GOT3 (cell line): ENCODE results near the gene TBX4.

ENCODE experiments used
- DNase-seq: peaks from one replicate; lab custom pipeline; 2025; ENCODE audit warnings: mixed read lengths; lab: John Stamatoyannopoulos, UW

TBX4 gene

DNA sequence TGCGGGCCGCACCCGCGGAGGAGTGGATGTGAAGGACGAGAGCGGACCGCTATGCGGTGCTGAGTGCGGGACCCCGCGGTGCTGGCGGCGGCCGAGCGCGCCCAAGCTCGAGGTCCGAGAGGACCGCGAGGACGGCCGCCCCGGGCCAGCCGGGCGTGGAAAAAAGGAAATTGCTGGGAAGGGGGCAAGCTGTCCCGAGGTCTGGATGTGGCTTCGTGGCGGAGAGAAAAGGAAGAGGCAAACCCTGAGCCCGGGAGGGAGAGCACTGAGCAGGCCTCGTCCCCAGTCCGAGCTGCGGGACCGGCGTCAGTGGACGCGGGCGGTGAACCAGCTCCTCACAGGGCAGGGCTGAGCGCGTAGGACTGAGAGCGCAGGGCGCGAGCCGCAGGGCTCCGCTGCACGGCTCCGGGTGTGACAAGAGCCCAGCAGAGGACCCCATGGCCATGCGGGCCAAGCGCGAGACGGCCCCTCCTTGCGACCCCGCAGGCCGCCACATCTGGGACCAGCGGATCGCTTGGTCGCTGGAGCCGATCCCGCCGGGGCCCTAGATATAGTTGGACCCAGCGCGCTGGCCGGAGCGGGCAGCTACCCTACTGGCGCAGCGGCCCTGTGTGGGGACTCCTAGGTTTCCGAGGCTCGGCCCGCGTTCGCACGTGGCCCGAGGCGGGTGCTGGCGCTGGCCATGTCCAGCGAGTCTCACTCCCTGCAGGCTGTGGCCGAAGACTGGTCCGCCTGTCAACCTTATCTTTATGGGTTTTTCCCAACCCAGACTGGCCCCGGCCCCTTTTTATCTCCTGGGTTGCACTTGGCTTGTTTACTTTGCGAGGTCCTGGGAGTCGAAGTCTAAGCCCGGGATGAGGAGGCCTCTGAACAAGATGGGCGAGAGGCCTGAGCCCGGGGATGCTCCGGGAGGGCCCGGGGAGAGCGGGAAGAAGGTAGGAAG, 2.4 kb downstream of the TBX4 start:
- DNase-seq: no peak

DNA sequence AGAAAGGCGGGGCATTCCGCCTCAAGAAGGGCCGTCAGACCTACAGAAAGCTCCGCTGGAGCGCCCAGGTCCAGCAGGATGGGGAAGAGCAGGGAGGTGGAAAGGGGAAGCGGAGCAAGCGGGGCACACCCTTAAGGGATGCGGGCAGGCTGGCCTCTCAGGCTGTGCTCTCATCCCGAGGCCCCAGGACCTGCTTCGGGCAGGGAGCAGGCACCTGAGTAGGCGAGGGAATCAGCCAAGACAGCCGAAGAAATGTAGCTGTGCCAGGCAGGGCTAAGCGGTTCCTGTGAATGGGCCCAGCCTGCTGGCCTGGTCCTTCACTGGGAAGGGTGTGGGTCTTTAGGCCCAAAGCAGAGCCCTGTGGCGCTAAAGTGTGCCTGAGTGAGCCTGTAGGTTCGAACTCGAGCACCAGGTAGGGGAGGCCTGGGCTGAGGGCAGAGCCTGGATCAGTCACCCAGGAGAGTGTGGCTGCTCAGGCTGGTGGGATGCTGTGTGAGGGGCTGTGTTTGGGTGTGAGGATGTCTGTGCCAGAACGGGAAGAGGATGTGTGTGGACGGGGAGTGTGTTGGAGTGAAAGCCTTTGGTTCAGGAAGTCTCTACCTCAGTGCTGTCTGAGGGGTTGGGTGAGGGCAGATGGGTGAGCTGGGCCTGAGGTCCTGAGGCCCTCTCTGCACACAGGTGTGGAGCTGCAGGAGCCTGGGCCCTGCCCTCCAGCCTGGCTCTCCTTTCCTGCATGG, 3.3 kb downstream of the TBX4 start:
- DNase-seq: no peak

DNA sequence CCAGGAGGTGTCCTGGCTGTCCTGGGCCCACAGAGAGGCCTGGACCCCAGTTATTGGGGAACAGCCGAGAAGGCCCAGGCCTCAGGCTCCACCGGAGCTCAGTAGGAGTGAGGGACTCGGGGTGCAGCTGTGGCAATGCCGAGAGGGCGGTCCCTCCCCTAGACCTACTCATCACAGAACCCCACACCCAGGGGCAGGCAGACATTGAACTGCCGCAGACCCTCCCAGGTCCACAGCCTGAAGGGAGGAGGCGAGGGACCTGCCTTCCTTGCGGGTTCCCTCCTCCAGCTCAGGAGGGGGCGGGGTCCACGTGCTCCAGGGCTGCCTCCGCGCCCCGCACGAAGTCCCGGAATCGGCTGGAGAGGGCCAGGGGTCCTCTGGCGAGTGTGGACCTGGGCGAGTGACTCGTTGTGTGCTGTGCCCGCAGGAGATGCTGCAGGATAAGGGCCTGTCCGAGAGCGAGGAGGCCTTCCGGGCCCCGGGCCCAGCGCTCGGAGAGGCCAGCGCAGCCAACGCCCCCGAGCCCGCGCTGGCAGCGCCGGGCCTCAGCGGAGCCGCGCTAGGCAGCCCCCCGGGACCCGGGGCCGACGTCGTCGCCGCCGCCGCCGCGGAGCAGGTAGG, 3.9 kb downstream of the TBX4 start:
- no peak for DNase-seq

DNA sequence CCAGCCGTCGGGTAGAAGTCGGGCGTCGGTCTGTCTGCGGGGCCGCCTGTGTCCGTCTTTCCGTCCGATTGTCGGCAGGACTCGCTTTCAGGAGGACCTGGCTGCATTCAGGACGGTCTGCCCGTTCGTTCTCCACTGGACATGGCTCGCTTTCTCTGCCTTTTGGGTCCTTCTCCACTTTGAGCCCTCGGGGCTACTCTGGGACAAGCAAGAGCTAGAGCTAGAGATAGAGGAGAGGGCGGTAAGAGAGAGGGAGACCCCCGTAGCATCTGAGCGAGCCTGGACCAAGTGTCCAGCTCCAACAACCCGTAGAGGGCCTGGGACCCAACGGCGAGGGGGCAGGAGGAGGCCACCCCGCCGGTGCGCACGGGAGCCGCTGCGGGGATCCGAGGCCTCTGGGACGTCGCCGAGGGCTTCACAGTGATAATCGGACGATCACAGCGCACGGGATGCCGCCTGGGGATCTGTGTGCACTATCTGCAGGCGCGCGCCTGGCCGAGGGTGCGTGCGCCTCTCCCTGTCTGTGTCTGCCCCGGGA, 4.5 kb downstream of the TBX4 start:
- DNase-seq: no peak

DNA sequence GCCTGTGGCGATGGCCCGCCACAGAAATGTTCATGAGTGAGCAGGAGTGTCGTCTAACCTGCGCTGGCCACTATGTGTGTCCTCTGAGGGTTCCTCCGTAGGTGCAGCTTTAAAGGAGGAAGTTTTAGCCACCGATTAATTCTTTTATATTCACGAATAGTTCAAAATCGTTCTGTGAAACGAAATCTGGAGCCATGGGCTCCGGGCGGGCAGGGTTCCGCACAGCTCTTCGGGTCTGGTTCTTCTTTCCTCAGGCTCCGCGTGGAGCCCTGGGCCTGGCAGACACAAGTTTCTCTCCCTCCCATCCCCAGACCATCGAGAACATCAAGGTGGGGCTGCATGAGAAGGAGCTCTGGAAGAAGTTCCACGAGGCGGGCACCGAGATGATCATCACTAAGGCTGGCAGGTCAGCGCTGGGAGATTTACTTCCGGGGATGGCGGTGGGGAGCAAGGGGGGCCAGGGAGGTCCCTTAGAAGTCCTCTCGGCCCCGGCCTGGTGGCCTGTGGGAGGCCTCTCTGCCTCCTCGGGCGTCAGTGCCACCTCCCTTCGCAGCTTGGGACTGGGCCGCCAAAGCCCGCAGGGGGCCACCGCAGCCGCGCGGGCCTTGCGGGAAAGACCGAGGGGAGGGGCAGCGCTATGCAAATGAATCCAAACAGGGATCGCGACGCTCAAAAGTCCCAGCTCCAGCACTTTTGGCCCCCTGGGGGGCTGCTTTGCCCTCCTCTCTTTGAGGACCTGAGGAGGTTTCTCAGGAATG, 5.2 kb downstream of the TBX4 start:
- DNase-seq: no peak

DNA sequence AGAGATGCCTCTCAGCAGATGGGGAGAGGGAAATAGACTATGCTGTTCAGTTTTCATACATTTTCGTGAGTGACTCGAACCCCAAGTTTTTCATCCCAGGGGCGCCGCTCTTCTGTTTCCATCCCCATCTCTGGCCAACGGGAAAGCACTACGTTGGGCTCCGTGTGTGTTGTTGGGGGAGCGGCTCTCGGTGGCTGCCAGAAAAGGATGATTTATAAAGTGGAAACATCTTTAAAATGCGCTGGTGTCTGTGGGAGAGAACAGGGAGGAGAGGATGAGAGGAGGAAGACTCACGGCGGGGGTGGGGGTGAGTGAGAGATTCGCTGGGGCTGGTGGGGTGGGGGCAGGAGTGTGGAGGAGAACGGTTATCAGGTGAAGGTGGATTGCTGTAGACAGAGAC, 5.8 kb downstream of the TBX4 start:
- DNase-seq: no peak

DNA sequence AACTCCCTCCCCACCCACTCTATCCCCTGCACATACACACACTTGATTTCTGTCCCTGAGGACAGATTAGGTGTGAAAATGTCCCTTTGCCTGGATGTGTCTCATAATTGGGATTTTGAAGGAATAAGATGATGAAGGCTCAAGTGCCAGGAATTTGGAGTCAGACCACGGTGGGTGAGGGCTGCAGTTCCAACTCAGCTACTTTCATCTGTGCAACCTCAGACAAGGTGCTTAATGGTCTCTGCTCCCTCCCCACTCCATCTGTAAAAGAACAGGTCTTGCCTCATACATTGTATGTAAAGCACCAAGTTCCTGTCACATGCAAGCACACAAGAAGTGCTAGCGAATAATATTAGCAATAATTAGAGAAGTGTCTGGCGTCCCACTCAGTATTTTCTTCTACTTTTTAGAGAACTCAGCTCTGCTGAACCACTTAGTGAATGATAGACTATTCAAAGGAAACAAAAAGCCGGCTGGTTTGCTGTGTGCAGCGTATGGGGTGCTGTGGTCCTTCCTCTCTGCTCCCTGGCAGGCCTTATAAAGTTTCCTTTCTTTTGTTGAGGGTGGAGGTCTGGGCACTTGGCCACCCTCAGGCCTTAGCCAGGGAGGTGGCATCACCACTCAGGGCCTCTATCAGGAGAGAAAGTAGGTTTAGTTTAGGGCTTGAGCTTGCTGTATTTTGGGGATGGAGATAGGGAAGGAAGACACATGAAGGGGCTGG, 6.4 kb downstream of the TBX4 start:
- no peak for DNase-seq

DNA sequence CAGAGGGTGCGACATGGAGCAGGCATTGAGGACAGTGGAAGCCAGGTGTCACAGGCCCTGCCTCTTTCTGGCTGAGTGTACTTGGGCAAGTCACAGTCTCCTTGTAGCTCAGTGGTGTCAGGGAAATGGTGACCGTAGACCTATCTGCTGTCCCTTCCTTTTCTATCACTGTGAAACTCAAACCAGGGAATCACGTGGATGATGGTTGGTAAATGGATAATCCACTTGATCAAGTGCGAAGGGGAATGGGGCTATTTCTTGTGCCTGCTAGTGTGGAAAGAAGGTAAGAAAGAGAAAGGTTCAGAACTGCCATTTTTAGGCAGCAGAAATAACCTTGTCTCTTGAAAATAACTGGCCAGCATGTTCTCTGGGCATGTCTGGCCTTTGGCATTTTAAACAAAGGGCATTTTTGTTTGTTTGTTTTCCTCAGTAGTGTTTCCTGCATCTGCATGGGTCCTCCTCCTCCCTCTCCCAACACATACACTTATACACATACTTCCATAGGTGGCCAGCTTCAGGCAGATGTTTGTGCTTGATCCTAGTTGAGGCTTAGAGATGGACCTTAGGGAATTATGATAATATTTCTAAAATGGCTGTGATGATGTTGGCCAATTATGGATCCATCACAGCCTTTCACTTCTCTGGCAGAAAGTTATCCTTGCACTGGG, 7.1 kb downstream of the TBX4 start:
- DNase-seq: no peak

DNA sequence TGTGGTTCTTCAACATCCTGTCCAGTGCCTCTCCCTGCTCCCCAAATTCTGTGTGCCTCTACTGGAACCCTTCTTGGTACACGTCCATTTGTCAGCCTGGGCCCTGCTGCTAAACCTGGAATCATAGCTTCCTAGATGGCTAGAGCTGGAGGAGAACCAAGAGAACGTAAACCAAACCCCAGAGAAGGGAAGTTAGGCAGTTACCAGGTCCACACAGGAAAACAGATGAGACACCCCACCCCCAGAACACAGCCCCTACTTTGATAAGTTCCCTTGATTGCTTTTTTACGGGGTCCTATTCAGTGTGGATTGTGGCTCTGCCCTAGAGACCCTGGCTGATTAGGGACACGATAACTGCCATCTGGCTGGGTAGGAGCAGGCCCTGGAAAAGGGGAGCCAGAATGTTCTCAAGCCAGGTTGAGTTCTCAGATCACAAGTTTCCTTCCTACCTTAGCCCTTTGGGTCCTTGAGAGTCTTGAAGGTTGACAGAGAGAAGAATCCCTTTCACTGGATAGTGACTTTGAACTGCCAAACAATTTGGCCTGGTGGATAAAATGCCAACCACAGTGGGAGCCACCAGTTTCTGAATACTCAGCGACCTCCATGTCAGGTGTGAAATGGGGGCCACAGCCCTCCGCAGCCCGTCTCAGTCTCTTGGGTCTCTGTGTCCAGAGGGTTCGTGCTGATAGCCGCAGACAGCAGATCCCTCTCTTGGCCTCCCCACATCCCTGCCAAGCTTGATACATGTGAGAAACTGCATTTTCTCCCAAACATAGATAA, 7.9 kb downstream of the TBX4 start:
- no peak for DNase-seq

DNA sequence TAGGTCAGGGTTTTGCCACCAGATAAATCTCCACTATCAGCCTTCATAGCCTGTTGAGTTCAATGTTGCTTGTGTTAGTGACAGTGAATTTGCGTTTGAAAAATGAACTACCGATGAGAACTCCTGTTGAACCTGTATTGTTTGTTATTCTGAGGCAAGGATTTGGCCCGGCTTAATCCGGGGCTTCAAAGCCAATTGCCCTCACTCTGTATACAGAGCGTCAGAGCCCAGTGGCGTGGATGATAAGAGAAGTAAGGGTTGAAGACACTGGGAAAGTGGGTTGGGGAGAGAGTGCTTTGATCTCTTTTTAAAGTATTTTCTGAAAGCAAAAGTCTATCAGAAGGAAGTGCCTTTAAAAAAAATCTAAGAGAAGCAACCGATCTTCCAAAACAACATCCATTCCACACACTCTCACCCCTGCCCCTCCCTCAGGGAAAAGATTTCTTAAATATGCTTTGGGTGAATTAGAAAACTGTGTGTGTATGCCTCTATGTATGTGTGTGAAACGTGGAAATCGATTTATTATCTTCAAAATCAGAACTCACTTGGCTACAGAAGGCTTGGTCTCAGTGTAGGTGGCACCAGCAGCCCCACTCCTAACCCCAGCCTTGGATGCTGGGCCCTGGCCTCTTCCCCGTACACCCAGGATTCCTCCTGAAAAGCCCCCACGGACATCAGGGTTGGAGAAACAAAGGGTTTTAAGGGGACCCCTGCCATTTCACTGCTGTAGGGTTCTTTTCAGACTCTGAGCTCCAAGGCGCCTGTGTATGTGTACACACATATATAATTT, 8.8 kb downstream of the TBX4 start:
- DNase-seq: no peak

DNA sequence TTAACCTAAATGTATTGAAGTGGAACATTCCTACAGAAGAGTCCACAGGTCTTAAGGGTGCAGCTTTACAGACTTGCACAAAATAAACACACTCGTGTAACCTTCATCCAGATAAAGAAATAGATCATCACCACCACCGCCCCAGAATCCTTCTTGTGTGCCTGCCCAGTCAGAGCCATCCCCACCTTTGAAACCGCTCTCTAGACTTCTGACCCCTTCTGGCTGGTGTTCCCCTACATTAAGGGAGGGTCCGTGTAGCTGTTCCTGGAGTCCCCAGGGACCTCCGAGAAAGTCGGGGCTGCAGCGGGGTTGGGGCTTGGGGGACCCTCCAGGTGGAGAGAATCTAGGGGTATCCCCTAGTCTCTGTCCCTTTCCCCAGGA, 9.4 kb downstream of the TBX4 start:
- DNase-seq: no peak

DNA sequence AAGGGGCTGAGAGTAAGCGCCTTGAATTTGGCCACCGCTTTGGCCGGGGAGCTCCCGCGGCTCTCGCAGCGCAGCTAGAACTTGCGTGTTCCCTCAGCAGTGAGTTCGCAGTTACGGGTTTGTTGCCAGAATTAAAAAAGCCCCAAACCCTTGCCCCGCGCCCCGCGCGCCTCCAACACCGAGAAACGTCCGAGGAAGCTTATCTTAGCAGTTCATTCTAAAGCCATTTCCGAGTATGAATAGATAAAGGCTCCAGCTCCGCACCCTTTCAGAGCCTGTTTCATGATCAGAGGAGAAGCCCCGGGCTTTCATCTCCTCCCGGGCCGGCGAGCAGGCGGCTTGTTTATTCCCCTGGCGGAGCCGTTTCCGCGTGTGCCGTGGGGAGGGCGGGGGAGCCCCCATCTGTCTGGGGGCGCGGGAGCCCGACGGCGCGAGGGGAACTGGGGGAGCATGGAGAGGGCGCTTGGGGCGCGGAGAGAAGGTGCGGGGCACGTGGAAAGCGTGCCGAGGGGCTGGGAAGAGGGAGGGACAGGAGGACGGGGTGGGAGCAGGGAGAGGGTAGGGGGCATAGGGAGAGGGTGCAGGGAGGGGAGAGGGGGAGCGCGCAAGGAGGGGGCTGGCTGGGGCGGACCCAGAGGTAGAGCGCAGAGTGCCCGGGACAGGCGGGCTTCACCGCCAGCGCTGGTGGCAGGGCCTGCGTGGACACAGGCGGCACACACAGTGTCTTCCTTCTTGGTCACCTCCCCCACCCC, 9.9 kb downstream of the TBX4 start:
- no peak for DNase-seq

DNA sequence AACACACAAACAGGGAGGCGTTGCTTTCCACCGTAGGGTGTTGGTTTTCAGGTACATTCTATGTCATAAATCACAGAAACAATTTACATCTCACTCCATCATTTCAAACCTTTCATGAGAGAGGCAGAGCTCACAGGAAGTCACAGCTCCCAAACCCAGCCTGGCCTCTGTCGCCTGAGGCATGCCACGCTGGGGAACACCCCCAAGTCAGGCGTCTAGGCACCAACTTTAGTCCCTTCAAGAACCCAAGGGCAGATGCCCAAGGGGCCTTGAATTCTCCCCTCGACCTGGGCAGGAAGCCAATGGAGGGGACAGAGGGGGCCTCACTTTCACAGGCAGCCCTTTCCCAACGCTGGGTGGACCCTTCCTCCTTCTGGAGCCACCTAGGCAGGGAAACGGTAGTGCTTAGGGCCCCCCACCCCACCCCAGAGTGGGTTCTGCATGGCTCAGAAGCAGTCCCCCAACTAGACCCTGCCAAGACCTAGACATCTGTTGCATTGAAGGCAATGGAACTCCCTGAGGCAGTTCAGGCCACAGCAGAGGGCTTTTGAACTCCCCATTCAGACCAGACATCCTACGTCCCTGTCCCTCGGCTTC, 10.6 kb downstream of the TBX4 start:
- DNase-seq: no peak

DNA sequence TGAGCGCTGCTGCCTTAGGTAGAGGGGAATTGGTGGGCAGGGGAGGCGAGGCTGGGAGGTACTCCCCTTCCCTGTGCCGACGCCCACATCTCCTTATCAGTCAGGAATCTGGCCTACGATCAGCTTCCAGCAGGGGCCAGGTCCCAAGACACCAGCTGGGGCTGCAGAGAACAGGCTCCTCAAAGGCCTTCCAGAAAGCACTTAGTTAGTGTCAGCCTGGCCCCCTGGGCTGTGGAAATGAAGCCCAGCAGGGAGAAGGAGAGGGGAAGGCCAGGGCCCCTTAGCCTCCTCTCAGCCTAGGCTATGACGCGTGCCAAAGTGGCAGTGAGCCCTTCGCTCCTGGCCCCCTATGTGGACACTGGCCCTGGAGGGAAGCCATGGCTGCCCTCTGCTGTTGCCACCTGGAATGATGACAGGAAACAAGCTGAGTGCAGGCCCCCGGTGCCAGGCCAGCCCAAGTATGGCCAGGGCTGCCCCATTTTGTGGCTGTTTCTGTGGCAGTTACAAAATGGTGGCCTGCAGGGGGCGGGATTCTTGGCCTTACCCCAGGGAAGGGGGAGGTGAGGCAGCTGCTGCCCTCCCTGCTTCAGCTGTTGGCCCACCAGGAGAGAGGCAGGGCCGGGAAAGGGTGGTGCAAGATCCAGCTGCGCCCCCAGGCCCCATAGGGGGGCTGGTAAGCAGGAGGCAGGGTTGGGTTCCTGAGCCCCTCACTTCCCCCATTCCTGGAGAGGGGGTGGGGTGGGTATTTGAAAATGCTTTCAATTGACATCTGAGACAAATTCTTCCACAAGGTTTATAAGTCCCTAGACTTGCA, 11.3 kb downstream of the TBX4 start:
- no peak for DNase-seq

DNA sequence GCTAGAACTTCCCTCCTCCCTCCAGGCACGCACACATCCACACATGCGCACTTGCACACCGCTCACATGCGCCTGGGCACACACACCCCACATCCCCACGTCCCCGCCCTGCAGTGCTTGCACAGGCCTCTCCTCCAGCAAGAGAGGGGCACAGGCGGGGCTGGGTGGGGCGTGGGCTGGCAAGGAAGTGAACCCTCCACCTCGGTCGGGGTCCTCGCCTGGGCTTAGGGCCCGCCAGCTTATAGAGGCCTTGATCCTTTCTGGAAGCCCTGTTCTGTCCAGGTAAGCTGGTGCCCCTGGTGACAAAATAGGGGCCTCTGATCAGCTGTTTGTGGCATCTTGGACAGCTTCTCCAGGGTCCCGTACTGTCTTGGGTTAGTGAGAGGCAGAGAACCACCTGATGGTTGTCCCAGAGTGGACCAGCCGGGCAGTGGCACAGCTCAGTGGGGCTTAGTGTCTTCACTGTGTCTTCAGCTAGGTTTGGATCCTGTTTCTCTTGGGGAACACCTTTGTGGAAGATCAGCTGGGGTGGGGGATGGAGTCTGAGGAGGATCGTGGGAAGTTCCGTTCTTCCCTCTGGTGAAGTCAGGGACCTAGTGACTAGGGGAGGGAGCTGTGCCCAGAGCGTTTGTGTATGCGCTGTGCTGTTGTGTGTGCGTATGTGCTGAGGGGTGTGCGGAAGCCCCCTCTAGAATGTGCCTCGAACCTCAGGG, 12.1 kb downstream of the TBX4 start:
- DNase-seq: no peak

DNA sequence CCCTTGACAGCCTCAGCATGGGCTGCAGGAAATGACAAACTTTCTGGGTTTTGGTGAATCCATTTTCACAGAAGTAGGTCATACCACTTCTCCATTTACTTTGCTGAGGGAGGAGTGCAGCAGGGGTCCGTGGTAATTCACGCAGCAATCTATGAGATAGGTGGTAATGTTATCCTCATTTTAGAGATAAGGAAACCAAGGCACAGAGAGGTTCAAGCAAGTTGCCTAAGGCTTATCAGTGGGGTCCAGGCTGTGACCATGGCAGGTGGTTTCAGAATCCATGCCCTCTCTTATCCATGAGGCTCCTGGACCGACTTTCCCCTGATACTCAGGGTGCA, 12.6 kb downstream of the TBX4 start:
- DNase-seq: no peak
